Measurements from ENCODE around the gene ZNF644. TPM values are rescaled to one million over a fixed set of nuclear protein-coding genes. Genes with fewer than 3 reads are reported as not detected.

The ZNF644 gene
- polyA plus RNA-seq, 1 of the 3 experiments (the other 2 are of a cell fraction): 5.6 TPM

DNA sequence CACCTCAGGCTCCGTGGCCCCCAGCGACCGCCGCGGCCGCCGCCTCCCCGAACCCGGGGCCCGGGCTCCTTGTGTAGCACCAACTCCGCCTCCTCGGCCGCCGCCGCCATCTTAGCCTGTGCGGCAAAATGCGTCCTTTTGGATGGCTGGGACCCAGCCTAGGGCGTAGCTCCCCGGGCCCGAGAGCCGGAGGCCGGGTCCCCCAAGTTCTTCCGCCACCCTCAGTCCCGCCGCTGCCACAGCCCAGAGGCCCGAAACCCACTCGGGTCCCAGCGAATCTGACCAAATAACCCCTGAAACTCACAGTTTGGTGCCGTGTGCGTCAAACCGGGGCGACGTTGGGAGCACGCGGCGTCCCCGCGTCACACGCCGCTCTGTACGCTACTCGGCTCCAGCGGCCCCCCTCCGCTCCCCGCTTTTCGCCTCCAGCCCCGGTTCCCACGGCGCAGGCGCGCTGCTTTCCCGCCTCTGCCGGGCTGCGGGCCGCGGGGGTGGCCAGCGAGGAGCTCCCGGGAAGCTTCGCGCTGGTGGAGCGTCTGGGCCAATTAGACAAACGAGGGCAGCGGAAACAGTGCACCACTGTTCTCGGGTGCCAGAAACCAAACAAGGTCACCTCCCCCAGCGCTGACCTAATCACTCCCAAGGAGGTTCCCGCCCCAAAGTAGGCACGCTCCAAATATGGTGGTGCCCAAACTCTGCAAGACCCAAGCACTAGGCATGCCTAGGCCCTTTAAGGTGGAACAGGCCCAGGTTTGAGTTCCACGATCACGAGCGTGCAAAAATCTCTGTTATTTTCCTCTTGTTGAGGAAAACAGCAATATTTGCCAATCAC lies at the start of gene ZNF644 (continued):
- TF ChIP-seq, protein P1, sequence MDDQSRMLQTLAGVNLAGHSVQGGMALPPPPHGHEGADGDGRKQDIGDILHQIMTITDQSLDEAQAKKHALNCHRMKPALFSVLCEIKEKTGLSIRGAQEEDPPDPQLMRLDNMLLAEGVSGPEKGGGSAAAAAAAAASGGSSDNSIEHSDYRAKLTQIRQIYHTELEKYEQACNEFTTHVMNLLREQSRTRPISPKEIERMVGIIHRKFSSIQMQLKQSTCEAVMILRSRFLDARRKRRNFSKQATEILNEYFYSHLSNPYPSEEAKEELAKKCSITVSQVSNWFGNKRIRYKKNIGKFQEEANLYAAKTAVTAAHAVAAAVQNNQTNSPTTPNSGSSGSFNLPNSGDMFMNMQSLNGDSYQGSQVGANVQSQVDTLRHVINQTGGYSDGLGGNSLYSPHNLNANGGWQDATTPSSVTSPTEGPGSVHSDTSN (IDR thresholded peaks at IDR 0.05): no peak
- TF ChIP-seq TCF12 (IDR thresholded peaks at IDR 0.05): no peak
- TF ChIP-seq, protein P2, sequence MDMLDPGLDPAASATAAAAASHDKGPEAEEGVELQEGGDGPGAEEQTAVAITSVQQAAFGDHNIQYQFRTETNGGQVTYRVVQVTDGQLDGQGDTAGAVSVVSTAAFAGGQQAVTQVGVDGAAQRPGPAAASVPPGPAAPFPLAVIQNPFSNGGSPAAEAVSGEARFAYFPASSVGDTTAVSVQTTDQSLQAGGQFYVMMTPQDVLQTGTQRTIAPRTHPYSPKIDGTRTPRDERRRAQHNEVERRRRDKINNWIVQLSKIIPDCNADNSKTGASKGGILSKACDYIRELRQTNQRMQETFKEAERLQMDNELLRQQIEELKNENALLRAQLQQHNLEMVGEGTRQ (IDR thresholded peaks at IDR 0.05; ENCODE audit: borderline replicate concordance, low read depth, low read length): no peak
- peak; percentile 19 for TF ChIP-seq TAF1 (IDR thresholded peaks at IDR 0.05; ENCODE audit: borderline replicate concordance, low read depth, low read length)
- TF ChIP-seq JUND (IDR thresholded peaks at IDR 0.05): no peak
- TF ChIP-seq MEF2A (IDR thresholded peaks at IDR 0.05; ENCODE audit: borderline replicate concordance, low read depth): no peak
- TF ChIP-seq, protein P3, sequence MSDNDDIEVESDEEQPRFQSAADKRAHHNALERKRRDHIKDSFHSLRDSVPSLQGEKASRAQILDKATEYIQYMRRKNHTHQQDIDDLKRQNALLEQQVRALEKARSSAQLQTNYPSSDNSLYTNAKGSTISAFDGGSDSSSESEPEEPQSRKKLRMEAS (IDR thresholded peaks at IDR 0.05; ENCODE audit: low read depth): peak; percentile 96
- TF ChIP-seq RCOR1 (IDR thresholded peaks at IDR 0.05; ENCODE audit: low read length): no peak
- TF ChIP-seq NFIC (IDR thresholded peaks at IDR 0.05; ENCODE audit: borderline replicate concordance): peak; percentile 24; the same call in 1 of the 2 replicates
- TF ChIP-seq FOXJ3 (CRISPR knock-in tag; IDR thresholded peaks at IDR 0.05): no peak
- TF ChIP-seq RFX5 (IDR thresholded peaks at IDR 0.05; ENCODE audit: low read length): no peak
- no peak for TF ChIP-seq FOXM1 (IDR thresholded peaks at IDR 0.05; ENCODE audit: low read depth)
- peak; percentile 28; the same call in 1 of the 2 replicates for TF ChIP-seq MXI1 (IDR thresholded peaks at IDR 0.05; ENCODE audit: low read depth, low read length)

DNA sequence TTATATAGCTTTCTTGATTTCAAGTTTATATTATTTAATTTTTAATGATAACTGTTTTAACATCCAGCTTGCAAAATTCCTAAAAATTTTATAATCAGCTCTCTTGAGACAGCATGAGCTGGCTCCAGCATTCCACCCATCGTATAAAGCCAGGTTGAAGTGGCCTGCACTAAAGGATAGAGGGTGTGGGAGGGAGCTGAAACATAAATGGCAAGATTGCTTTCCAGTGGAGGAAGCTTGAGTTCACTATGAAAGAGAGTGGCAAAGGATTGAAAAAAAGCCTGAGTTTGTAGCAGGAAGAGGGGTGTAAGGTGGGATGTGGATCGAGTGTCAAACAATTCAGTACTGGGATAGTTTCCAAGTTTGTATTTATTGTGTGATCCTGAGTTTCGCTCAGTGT lies 48.5 kb upstream of the ZNF644 start:
- no peaks in the 10 kb centered on the region for H3K27me3 ChIP-seq (ENCODE audit: insufficient read depth)
- H2AFZ ChIP-seq (ENCODE audit: low read depth): peak overlapping the region; percentile 56; the same call in 1 of the 2 replicates
- POLR2A ChIA-PET: no interaction called here
- WGBS (ENCODE audit: low lambda C conversion rate): 16% methylated on average over 3 of the region's 3 CpGs
- H3K4me2 ChIP-seq: peak overlapping the region; percentile 37; the same call in 1 of the 2 replicates
- H3K9me2 ChIP-seq: no peaks in the 10 kb centered on the region
- no peak for TF ChIP-seq FOSL2 (IDR thresholded peaks at IDR 0.05; ENCODE audit: borderline replicate concordance, low read depth)
- TF ChIP-seq SMC3 (IDR thresholded peaks at IDR 0.05; ENCODE audit: low read depth, low read length): no peak
- TF ChIP-seq ELF1 (IDR thresholded peaks at IDR 0.05): no peak
- TF ChIP-seq, protein P3 (IDR thresholded peaks at IDR 0.05; ENCODE audit: low read depth): no peak
- TF ChIP-seq, protein P4, sequence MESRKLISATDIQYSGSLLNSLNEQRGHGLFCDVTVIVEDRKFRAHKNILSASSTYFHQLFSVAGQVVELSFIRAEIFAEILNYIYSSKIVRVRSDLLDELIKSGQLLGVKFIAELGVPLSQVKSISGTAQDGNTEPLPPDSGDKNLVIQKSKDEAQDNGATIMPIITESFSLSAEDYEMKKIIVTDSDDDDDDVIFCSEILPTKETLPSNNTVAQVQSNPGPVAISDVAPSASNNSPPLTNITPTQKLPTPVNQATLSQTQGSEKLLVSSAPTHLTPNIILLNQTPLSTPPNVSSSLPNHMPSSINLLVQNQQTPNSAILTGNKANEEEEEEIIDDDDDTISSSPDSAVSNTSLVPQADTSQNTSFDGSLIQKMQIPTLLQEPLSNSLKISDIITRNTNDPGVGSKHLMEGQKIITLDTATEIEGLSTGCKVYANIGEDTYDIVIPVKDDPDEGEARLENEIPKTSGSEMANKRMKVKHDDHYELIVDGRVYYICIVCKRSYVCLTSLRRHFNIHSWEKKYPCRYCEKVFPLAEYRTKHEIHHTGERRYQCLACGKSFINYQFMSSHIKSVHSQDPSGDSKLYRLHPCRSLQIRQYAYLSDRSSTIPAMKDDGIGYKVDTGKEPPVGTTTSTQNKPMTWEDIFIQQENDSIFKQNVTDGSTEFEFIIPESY (IDR thresholded peaks at IDR 0.05; ENCODE audit: borderline replicate concordance, low read depth): no peak
- TF ChIP-seq NFIC (IDR thresholded peaks at IDR 0.05; ENCODE audit: borderline replicate concordance): no peak
- no peak for TF ChIP-seq RCOR1 (IDR thresholded peaks at IDR 0.05; ENCODE audit: low read length)
- no peak for TF ChIP-seq FOXJ3 (CRISPR knock-in tag; IDR thresholded peaks at IDR 0.05)
- TF ChIP-seq RAD21 (IDR thresholded peaks at IDR 0.05; ENCODE audit: low read length): no peak
- TF ChIP-seq CHD2 (IDR thresholded peaks at IDR 0.05; ENCODE audit: low read length, partially characterized antibody): no peak
- TF ChIP-seq, protein P1 (IDR thresholded peaks at IDR 0.05): no peak
- TF ChIP-seq, protein P2 (IDR thresholded peaks at IDR 0.05; ENCODE audit: borderline replicate concordance, low read depth, low read length): no peak
- H3K4me3 ChIP-seq (ENCODE audit: low read depth in 2 of 2, low read length in 1 of 2): no peak overlapping the region
- H3K36me3 ChIP-seq (replicated peaks in 1 of 2; ENCODE audit: control insufficient read depth in 1 of 2, insufficient read depth in 2 of 2, low read length in 1 of 2): no peaks in the 10 kb centered on the region
- no peaks in the 10 kb centered on the region for H3K4me1 ChIP-seq (ENCODE audit: control insufficient read depth in 1 of 2, insufficient read depth in 2 of 2, low read depth in 1 of 2, low read length in 1 of 2)
- H3F3A ChIP-seq (replicated peaks; ENCODE audit: insufficient read depth): no peaks in the 10 kb centered on the region
- H3K79me2 ChIP-seq (ENCODE audit: insufficient read depth): no peaks in the 10 kb centered on the region
- DNase-seq: no peak
- H3K9ac ChIP-seq: no peak overlapping the region
- H4K20me1 ChIP-seq (ENCODE audit: insufficient read depth): no peaks in the 10 kb centered on the region
- H3K27ac ChIP-seq (ENCODE audit: low read depth in 2 of 2, low read length in 1 of 2): no peak overlapping the region
- no peaks in the 10 kb centered on the region for H3K9me3 ChIP-seq
- CTCF ChIA-PET: no interaction called here
